ENCODE results near the gene RFC2. TPM values are rescaled to one million over a fixed set of nuclear protein-coding genes. Genes with fewer than 3 reads are reported as not detected.

The RFC2 gene
- total RNA-seq, 3 donors from 2014 or later (not counting 1 experiment from before 2014, with no cell fraction given), result 16.9 to 26.5 (median 20.5) TPM

DNA sequence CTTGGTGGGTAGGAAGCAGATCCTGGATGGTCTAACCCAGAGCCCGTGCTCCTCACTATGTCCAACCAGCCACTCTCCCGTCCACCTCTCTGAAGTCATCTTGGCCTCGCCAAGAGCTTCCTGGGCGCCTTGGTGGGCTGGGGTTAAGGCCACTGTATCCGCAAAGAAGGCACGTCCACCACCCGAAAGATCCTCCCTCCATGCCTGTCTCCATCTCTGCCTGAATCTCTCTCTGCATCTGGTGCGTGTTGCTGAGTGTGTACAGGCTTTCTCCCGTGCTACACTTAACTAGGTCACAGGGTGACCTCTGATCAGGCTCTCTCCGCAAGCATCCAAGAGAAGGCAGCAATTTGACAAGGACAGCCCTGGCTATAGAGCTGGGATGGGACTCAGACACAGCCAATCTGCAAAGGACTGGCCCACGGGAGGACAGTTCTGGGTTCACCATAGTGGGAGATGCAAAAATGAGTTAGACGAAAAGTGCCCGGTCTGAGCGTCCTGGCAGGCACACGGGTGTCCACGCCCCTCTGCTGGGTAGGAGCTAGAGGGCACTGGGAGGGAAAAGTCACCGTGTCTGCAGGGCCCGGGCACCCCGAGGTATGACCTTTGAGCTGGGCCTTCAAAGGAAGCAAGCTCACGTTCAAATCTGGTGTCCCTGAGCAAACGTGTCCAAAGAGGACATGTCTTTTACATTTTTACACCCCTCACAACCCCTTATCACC is 9.4 kb upstream of the RFC2 start:
- Mint-ChIP-seq H3K4me3 (no peak overlapping the region), H3K9me3 (no peaks in the 10 kb centered on the region), H3K4me1 (no peaks in the 10 kb centered on the region), H3K27me3 (ENCODE audit: low read depth in 2 of 2) (no peaks in the 10 kb centered on the region), H3K36me3 (no peaks in the 10 kb centered on the region), H3K27ac (no peak overlapping the region)
- ATAC-seq (no peak), DNase-seq (no peak)
- Histone ChIP-seq H3K4me1 (ENCODE audit: control insufficient read depth, insufficient read depth, low read length) (no peaks in the 10 kb centered on the region), H3K4me3 (ENCODE audit: low read length) (no peak overlapping the region), H3K9me3 (ENCODE audit: control insufficient read depth, insufficient read depth, low read length) (no peaks in the 10 kb centered on the region), H3K36me3 (ENCODE audit: control insufficient read depth, insufficient read depth, low read length) (no peaks in the 10 kb centered on the region), H3K27ac (ENCODE audit: low read length) (no peak overlapping the region), H3K27me3 (ENCODE audit: control insufficient read depth, insufficient read depth, low read length) (no peaks in the 10 kb centered on the region)
- TF ChIP-seq, protein P1, sequence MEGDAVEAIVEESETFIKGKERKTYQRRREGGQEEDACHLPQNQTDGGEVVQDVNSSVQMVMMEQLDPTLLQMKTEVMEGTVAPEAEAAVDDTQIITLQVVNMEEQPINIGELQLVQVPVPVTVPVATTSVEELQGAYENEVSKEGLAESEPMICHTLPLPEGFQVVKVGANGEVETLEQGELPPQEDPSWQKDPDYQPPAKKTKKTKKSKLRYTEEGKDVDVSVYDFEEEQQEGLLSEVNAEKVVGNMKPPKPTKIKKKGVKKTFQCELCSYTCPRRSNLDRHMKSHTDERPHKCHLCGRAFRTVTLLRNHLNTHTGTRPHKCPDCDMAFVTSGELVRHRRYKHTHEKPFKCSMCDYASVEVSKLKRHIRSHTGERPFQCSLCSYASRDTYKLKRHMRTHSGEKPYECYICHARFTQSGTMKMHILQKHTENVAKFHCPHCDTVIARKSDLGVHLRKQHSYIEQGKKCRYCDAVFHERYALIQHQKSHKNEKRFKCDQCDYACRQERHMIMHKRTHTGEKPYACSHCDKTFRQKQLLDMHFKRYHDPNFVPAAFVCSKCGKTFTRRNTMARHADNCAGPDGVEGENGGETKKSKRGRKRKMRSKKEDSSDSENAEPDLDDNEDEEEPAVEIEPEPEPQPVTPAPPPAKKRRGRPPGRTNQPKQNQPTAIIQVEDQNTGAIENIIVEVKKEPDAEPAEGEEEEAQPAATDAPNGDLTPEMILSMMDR (IDR thresholded peaks at IDR 0.05), result no peak
- intact Hi-C loops (cut with micrococcal nuclease), result no loop called here
- WGBS (ENCODE audit: insufficient coverage), result 91% methylated on average over 21 of the region's 21 CpGs

DNA sequence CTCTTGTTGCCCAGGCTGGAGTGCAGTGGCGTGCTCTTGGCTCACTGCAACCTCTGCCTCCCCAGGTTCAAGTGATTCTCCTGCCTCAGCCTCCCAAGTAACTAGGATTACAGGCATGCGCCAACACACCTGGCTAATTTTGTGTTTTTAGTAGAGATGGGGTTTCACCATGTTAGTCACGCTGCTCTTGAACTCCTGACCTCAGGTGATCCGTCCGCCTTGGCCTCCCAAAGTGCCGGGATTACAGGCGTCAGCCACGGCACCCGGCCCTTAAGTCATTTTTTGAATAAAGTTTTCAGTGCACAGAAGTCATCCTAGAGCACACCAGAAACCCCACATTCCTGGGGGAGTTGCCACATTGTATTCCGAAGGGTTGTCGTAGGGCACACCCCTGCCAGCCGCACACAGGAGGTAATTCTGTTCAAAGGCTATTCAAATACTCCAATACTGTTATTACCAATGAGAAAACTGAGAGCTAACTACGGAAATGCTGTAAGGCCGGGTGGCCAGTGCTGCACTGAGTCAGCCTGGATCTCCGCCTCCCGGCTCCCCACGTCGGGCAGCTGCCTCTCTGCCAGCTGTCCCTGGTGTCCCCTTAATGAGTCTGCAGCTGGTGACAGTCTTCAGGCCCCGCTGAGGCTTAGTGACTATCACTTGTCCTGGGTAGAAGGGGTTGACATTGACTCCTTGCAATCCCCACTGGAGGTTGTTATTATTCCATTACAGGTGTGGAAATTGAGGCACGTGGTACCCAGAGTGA is 8.6 kb upstream of the RFC2 start:
- Histone ChIP-seq H3K9me3 (ENCODE audit: control insufficient read depth, insufficient read depth, low read length) (no peaks in the 10 kb centered on the region), H3K27me3 (ENCODE audit: control insufficient read depth, insufficient read depth, low read length) (no peaks in the 10 kb centered on the region), H3K4me1 (ENCODE audit: control insufficient read depth, insufficient read depth, low read length) (no peaks in the 10 kb centered on the region), H3K36me3 (ENCODE audit: control insufficient read depth, insufficient read depth, low read length) (no peaks in the 10 kb centered on the region), H3K4me3 (ENCODE audit: low read length) (no peak overlapping the region), H3K27ac (ENCODE audit: low read length) (no peak overlapping the region)
- intact Hi-C loops (cut with micrococcal nuclease), result no loop called here
- Mint-ChIP-seq H3K36me3 (no peaks in the 10 kb centered on the region), H3K27ac (no peak overlapping the region), H3K27me3 (ENCODE audit: low read depth in 2 of 2) (no peaks in the 10 kb centered on the region), H3K4me3 (no peak overlapping the region), H3K4me1 (no peaks in the 10 kb centered on the region), H3K9me3 (no peaks in the 10 kb centered on the region)
- ATAC-seq (no peak), DNase-seq (no peak)
- WGBS (ENCODE audit: insufficient coverage), result 94% methylated on average over 20 of the region's 20 CpGs
- TF ChIP-seq, protein P1 (IDR thresholded peaks at IDR 0.05), result no peak

DNA sequence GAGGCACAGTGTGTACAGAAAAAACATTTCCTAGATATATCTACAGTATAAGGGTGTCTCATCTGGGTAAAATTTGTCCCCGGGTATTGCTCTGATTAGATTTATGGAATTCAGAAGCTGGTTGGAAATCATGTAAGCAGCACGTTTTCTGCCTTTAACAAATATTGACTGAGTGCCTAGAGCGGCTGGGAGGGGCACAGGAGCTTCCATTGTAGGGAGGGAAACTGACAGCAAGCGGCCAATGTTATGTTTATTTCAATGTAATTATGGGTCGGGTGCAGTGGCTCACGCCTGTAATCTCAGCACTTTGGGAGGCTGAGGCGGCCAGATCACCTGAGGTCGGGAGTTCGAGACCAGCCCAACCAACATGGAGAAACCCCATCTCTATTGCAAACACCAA is 4.4 kb upstream of the RFC2 start:
- no peaks in the 10 kb centered on the region for H3K36me3 Mint-ChIP-seq

More for the DNA sequence above, 4.4 kb upstream of the RFC2 start:
- no peaks in the 10 kb centered on the region for H3K27me3 Mint-ChIP-seq (ENCODE audit: low read depth in 2 of 2)
- no peaks in the 10 kb centered on the region for H3K36me3 ChIP-seq (ENCODE audit: control insufficient read depth, insufficient read depth, low read length)
- DNase-seq (no peak), ATAC-seq (no peak)
- no peaks in the 10 kb centered on the region for H3K27me3 ChIP-seq (ENCODE audit: control insufficient read depth, insufficient read depth, low read length)
- H3K4me1 ChIP-seq (ENCODE audit: control insufficient read depth, insufficient read depth, low read length), result peaks cover 15% of the 10 kb centered on the region
- H3K4me3 Mint-ChIP-seq, result no peak overlapping the region
- peaks cover 13 to 14% of the 10 kb centered on the region in 2 donors for H3K4me1 Mint-ChIP-seq
- TF ChIP-seq, protein P1 (IDR thresholded peaks at IDR 0.05), result no peak
- no peak overlapping the region for H3K27ac Mint-ChIP-seq
- WGBS (ENCODE audit: insufficient coverage), result 95% methylated on average over 9 of the region's 9 CpGs
- H3K9me3 Mint-ChIP-seq, result no peaks in the 10 kb centered on the region
- H3K4me3 ChIP-seq (ENCODE audit: low read length), result no peak overlapping the region
- H3K9me3 ChIP-seq (ENCODE audit: control insufficient read depth, insufficient read depth, low read length), result no peaks in the 10 kb centered on the region
- no peak overlapping the region for H3K27ac ChIP-seq (ENCODE audit: low read length)
- intact Hi-C loops (cut with micrococcal nuclease), result loop anchor here (5.0 kb wide), 1 partner anchor 34 kb away; no protein-coding TSS in a partner anchor

All from natural killer cell (primary cell).